ENCODE data around the gene PXN. TPM values are rescaled to one million over a fixed set of nuclear protein-coding genes. Genes with fewer than 3 reads are reported as not detected.

PXN gene
- total RNA-seq, 4 donors from 2014 or later, result 36.3 to 54.0 (median 49.8) TPM

DNA sequence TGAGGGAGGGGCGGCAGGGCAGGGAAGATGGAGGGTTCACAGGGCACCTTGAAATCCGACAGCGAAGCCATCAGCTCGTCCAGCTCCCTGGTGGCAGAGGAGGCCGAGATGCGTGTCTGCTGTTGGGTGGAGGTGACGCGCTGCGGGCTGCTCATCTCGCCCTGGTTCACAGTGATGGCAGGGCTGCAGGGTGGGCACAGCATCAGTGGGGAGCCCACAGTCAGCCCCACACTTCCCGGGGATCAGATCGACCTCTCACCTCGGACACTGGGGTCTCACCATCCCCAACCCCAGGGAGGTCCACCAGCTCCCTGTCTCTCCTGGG is 44.0 kb downstream of the PXN start:
- 87 to 95% methylated on average over 12 to 13 of the region's 13 CpGs for WGBS, 2 donors
- TF ChIP-seq, protein P1, sequence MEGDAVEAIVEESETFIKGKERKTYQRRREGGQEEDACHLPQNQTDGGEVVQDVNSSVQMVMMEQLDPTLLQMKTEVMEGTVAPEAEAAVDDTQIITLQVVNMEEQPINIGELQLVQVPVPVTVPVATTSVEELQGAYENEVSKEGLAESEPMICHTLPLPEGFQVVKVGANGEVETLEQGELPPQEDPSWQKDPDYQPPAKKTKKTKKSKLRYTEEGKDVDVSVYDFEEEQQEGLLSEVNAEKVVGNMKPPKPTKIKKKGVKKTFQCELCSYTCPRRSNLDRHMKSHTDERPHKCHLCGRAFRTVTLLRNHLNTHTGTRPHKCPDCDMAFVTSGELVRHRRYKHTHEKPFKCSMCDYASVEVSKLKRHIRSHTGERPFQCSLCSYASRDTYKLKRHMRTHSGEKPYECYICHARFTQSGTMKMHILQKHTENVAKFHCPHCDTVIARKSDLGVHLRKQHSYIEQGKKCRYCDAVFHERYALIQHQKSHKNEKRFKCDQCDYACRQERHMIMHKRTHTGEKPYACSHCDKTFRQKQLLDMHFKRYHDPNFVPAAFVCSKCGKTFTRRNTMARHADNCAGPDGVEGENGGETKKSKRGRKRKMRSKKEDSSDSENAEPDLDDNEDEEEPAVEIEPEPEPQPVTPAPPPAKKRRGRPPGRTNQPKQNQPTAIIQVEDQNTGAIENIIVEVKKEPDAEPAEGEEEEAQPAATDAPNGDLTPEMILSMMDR (IDR thresholded peaks at IDR 0.05), result no peak
- TF ChIP-seq POLR2A (IDR thresholded peaks at IDR 0.05), result no peak
- intact Hi-C loops (cut with DNase I; ENCODE audit: low total_unique reads), result no loop called here
- no peak for DNase-seq (ENCODE audit: low spot score in 2 of 2)
- H3K4me3 ChIP-seq (ENCODE audit: low read depth, poor library complexity, severe bottlenecking), result no peak overlapping the region

DNA sequence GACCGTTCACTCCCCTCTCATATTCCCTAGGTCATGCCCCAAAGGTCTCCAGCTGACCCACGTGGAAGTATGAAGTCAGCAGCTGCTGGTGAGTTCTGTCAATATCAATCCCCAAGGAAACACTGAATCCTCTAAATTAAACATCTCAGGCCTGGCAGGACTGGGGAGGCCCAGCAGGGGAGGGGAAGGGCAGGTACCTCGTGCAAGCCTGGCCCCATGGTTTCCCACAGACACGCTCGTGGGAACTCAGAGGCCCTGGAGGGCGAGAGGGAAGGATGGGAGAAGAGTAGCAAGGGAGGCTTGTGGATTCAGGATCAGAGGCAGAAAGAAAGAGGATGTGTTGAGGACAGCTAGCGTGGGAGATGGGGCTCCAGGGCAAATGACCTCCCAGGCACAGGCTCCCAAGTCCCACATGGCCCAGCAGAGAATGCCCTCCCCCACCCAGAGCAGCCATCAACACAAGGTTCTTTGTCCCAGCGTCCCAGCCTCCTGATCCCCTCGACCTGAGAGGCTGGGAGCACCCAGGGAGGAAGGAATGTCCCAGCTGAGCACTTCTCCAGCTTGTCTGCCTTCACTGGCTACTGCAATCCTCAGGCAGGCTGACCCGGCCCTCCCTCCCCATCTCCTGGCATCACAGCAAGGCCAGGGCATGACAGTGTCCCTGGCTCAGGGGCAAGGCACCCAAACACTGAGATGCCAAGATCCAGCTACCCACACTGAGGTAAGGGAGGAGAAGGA is 44.5 kb downstream of the PXN start:
- WGBS, 2 donors, result 72 to 79% methylated on average over 10 of the region's 10 CpGs
- intact Hi-C loops (cut with DNase I; ENCODE audit: low total_unique reads), result no loop called here

DNA sequence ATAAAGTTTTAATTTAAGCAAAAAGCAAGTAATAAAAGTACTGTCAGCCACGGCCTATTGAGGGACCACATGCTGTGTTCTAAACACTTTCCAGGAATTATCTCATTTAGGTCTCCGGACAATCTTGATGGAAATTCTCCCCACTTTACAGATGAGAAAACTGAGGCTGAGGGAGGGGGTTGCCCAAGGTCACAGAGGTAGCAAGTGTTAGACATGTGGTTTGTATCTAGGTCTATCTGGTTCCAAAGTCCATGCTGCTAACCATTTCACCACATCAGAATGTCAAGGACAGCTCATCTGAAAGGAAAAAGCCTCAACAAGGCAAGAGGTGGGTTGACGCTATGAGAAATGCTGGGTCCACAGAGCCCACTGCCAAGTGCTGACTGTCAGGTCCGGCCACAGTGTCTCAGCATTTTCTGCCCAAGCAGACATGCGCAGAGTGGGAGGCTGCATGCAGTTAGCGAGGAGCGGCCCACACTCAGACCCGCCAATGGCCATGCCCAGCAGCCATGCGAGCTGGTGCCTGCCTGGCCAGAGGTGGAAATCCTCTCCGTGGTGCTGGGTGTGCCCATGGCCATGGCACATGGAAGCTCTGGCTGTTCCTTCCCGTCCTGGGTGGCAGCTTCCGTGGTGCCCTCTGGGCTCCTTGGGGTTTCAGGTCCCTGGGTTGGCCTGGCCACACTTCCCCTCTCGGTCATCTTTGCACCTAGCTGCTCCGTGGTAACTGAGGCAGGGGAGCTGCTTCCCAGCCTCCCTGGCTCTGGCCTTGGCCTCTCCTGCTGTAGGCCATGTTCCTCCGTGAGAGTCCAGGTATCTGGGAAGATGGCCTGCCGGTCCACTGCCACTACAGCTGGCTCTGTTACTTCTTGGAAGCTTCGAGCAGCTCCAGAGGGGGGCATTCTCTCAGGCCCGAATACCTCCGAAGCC is 46.6 kb downstream of the PXN start:
- 83% methylated on average over 17 to 19 of the region's 19 CpGs for WGBS, 2 donors
- intact Hi-C loops (cut with DNase I; ENCODE audit: low total_unique reads), result no loop called here
- TF ChIP-seq POLR2A (IDR thresholded peaks at IDR 0.05), result no peak
- TF ChIP-seq, protein P1 (IDR thresholded peaks at IDR 0.05), result no peak
- DNase-seq (ENCODE audit: low spot score in 2 of 2), result no peak
- no peak overlapping the region for H3K4me3 ChIP-seq (ENCODE audit: low read depth, poor library complexity, severe bottlenecking)

More for the DNA sequence above, 44.5 kb downstream of the PXN start:
- TF ChIP-seq POLR2A (IDR thresholded peaks at IDR 0.05), result no peak
- TF ChIP-seq, protein P1 (IDR thresholded peaks at IDR 0.05), result no peak
- DNase-seq (ENCODE audit: low spot score in 2 of 2), result no peak
- H3K4me3 ChIP-seq (ENCODE audit: low read depth, poor library complexity, severe bottlenecking), result no peak overlapping the region

DNA sequence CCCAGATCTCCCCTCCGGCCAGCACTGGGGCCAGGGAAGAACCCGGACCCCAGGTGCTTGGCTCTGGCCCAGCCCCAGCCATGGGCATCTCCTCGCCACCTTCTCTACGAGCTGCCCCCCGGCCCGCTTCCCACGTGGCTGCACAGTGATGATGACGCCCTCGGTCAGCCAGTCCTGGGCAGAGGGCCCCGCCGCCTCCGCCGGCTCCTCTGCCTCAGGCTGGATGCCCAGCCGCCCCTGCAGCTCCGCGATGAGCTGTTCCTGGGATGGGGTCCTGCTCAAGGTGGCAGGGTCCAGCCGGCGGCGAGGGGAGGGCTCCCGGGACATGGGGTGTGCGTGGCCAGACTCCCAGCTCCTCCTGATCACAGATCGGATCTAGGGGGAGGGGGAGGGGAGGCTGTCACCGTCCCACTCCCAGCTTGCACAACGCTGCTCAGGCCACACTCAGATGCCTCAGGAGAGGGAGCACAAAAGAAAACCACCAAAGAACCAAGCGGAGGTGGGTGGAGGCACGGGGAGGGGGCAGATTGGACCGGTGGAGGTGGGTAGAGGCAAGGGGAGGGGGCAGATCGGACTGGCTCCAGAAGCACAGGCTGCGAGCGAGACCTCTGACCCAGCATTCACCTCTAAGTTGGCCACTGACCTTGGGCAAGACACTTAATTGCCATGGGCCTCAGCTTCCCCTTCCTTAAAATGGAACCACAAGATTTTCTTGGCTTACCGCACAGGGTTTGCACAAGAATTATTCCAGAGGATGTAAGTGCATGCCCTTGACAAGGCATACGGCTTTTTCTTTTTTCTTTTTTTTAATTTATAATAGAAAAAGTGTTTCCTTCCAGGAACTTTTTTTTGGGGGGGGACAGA is 48.6 kb downstream of the PXN start:
- H3K4me3 ChIP-seq (ENCODE audit: low read depth, poor library complexity, severe bottlenecking), result no peak overlapping the region
- intact Hi-C loops (cut with DNase I; ENCODE audit: low total_unique reads), result no loop called here
- 85 to 86% methylated on average over 32 of the region's 32 CpGs for WGBS, 2 donors
- no peak for DNase-seq (ENCODE audit: low spot score in 2 of 2)
- no peak for TF ChIP-seq POLR2A (IDR thresholded peaks at IDR 0.05)
- TF ChIP-seq, protein P1 (IDR thresholded peaks at IDR 0.05), result no peak
